ENCODE data around the gene JAKMIP1. TPM values are rescaled to one million over a fixed set of nuclear protein-coding genes. Genes with fewer than 3 reads are reported as not detected.
A peak's percentile ranks its signal among the peaks of the same experiment; 100 is the strongest.

The JAKMIP1 gene
- 1 to 10 TPM in 1 of 3 donors, under 1 TPM in 1, not detected in 1; 0.63 to 2.1 TPM for total RNA-seq
- long read RNA-seq, donor 1, transcript JAKMIP1-201 (13 exons, 2,585 nt), result major isoform, 8 of 9 reads
- long read RNA-seq, donor 1, partial matches to known transcripts, result 0 of 9 reads
- long read RNA-seq, donor 1, other reads (novel, unspliced or antisense), result 1 of 9 reads
- long read RNA-seq, donor 2, result 0 reads

GRCh38 chr4:6200011-6200921 lies at the start of gene JAKMIP1:
Gene JAKMIP1 (minus strand): TSS chr4:6200549. CDS start chr4:6112850, 87,699 bp downstream.
- TF ChIP-seq, protein P1, sequence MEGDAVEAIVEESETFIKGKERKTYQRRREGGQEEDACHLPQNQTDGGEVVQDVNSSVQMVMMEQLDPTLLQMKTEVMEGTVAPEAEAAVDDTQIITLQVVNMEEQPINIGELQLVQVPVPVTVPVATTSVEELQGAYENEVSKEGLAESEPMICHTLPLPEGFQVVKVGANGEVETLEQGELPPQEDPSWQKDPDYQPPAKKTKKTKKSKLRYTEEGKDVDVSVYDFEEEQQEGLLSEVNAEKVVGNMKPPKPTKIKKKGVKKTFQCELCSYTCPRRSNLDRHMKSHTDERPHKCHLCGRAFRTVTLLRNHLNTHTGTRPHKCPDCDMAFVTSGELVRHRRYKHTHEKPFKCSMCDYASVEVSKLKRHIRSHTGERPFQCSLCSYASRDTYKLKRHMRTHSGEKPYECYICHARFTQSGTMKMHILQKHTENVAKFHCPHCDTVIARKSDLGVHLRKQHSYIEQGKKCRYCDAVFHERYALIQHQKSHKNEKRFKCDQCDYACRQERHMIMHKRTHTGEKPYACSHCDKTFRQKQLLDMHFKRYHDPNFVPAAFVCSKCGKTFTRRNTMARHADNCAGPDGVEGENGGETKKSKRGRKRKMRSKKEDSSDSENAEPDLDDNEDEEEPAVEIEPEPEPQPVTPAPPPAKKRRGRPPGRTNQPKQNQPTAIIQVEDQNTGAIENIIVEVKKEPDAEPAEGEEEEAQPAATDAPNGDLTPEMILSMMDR (IDR thresholded peaks at IDR 0.05), result no peak
- peak; percentile 83 to 89 (median 83) for DNase-seq
- intact Hi-C loops (cut with DNase I, micrococcal nuclease), result no loop called here
- no peak within 1 kb of the TSS for H3K4me3 ChIP-seq
- peak; percentile 83 for ATAC-seq
- no peaks in the 10 kb centered on the region for H3K9me3 ChIP-seq
- peaks cover 14% of the 10 kb centered on the region for H3K4me1 ChIP-seq (ENCODE audit: low read depth)
- no peaks in the 10 kb centered on the region for H3K36me3 ChIP-seq (ENCODE audit: low read depth)

DNA sequence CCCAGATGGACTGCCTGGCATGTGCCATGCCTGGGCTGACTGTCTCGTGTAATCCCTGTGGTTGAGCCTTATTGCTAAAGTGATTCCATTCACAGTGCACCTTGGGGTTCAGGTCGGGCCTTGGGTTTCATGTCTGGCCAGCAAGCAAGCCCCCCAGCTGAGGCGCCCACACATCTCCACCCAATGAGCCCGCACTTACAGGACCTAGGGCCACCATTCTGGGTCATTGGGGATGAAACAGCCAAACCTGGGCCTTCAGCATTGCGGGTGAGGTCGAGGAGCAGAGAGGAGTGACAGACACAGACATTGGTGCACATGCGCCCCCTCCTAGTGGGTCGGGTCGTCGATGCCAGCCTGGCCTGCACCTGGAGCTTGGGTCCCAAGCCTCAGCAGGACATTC lies 48.0 kb upstream of the JAKMIP1 start:
- TF ChIP-seq, protein P1 (IDR thresholded peaks at IDR 0.05), result no peak
- intact Hi-C loops (cut with DNase I, micrococcal nuclease), result no loop called here
- H3K9me3 ChIP-seq, result peaks cover 4% of the 10 kb centered on the region

DNA sequence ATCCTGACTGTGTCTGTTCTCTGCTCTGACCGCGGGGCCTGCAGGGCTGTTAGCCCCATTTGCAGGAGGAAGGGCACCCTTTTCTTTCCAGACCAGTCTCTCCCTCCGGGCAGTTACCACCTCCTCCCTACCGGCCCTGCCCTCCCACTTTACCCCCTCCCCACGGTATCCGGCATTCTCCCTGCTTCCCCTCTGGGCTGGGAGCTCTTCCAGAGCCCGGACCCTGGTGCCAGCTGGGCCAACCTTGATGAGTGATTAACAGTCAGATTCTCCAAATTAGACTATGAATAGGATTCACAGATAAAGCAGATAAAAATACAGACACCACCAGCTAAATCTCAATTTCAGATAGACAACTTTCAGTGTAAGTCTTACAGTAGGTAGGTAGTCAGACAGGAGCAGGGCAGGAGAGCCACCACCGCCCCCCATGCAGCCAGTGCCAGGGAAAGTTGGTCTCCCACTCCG lies 45.9 kb upstream of the JAKMIP1 start:
- intact Hi-C loops (cut with DNase I, micrococcal nuclease), result no loop called here
- no peaks in the 10 kb centered on the region for H3K4me1 ChIP-seq (ENCODE audit: low read depth)
- ATAC-seq, result no peak

More for the DNA sequence above, 48.0 kb upstream of the JAKMIP1 start:
- ATAC-seq (no peak), DNase-seq (peak in 1 of 3 donors; percentile 25)
- no peaks in the 10 kb centered on the region for H3K36me3 ChIP-seq (ENCODE audit: low read depth)
- no peaks in the 10 kb centered on the region for H3K4me1 ChIP-seq (ENCODE audit: low read depth)
- no peak overlapping the region for H3K4me3 ChIP-seq

DNA sequence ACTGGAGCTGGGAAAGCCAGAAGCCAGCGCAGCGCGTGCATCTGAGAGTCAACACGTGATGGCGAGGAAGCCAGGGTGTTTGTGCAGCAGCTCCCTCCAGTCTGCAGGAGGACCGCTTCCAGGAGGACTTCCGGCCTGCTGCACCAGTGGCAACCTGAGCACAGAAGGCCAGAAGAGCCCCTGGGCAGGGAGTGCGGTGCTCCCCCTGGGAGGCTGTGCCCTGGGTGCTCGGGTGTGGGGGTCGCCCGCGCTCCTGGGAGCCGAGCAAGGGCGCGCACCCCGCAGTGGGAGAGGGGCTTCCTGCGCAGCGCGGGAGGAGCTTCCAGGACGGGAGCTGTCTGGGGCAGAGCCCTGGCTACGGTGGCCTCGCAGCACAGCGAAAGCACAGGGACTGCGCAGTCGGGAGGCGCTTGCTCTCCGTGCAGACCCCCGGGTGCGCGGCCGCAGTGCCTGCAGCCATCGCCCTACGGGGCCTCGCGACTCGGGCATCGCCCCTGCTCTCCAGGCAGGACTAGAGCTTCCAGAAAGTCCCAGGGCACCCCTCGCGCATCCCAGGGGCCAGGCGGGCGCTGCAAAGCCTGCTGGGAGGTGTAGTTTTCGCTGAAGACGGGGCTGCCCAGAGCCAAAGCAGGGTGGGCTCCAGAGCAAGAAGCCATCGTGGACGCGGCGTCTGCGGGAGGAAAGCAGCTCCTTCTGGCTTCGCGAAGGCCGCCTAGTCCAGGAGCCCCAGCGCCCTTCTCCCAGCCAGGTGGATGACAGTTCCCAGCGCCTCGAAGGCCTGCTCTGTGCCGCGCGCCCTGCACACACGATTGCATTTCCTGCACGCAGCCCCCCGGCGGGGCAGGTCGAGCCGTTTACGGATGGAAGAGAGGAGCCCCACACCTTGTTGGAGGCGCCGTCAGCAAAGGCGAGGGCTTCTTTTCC lies 45.2 kb upstream of the JAKMIP1 start:
- no peaks in the 10 kb centered on the region for H3K36me3 ChIP-seq (ENCODE audit: low read depth)
- H3K4me3 ChIP-seq, result no peak overlapping the region
- TF ChIP-seq, protein P1 (IDR thresholded peaks at IDR 0.05), result no peak
- ATAC-seq, result no peak
- H3K9me3 ChIP-seq, result peaks cover 4% of the 10 kb centered on the region
- DNase-seq, result peak in 1 of 3 donors; percentile 37
- no peaks in the 10 kb centered on the region for H3K4me1 ChIP-seq (ENCODE audit: low read depth)
- intact Hi-C loops (cut with DNase I, micrococcal nuclease), result no loop called here

More for the DNA sequence above, 45.9 kb upstream of the JAKMIP1 start:
- Histone ChIP-seq H3K4me3 (no peak overlapping the region), H3K36me3 (ENCODE audit: low read depth) (no peaks in the 10 kb centered on the region), H3K9me3 (peaks cover 4% of the 10 kb centered on the region)
- peak in 1 of 3 donors; percentile 19 for DNase-seq
- TF ChIP-seq, protein P1 (IDR thresholded peaks at IDR 0.05), result no peak
